ENCODE data around the gene PLCG2.

DNA sequence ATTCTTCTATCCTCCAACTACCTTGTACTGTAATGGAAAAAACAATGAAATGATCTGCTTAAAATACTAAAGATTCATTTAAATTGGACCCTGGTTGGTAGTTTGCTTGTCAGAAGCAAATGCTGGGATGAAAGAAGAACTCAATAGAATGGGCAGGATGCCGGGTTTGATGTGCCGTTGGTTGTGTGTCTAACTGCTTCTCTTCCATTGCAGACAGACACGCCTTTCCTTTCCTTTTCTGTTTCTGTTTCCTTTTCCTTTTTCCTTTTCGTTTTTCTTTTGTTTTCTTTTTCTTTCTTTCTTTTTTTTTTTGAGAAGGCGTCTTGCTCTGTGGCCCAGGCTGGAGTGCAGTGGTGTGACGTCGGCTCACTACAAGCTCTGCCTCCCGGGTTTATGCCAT, 64.6 kb downstream of the PLCG2 start:
- TF ChIP-seq EZH2phosphoT487 (IDR thresholded peaks at IDR 0.05; ENCODE audit: insufficient read depth, low read depth) (no peak), EZH2 (IDR thresholded peaks at IDR 0.05; ENCODE audit: insufficient read depth, poor library complexity, severe bottlenecking) (no peak)

Measured in GM23248 (cell line).